Middle frontal gyrus (tissue), 1 donor: Measurements from ENCODE around the gene LRRC66.

Experiments
- DNase-seq: peaks from one replicate; pipeline ENCODE4 v3.0.0-alpha.2; 2015; ENCODE audit warnings: low spot score; ENCODE audit errors: extremely low spot score

The LRRC66 gene

GRCh38 chr4:52015366-52015765, 4.8 kb downstream of the LRRC66 start:
- no peak for DNase-seq

- DNase-seq = no peak
Observed at GRCh38 chr4:52014903-52015302, 5.3 kb downstream of the LRRC66 start.

DNA sequence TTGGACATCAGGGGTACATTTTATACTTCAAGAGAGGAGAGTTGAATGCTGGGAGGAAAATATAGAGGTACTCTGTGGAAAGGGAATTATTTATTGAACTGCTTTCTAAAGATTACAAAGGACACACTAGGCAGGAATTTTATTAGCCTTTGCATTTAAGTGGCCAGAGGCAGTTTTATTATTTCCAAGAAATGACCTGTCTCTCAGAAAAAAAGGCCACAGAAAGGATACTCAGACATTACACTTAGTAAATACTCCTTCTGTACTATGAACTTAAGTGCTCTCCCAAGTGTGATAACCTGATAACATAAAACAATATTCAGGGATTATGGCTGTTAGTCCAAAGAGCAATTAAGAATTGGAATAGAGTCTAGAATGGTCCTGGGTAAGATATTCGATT, 7.5 kb downstream of the LRRC66 start:
- DNase-seq = no peak

DNA sequence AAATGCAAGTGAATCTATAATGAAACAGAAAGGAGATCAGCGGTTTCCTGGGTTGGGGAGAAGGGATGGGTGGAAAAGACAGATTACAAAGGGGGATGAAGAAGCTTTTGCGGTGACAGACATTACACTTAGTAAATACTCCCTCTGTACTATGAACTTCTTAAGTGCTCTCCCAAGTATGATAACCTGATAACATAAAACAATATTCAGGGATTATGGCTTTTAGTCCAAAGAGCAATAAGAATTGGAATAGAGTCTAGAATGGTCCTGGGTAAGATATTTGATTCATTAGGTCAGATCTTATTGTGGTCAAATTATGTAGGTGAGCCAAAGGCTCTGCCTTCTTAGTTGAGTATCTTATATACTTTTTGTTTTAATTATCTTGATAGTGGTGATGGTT, 9.2 kb downstream of the LRRC66 start:
- DNase-seq = no peak

DNA sequence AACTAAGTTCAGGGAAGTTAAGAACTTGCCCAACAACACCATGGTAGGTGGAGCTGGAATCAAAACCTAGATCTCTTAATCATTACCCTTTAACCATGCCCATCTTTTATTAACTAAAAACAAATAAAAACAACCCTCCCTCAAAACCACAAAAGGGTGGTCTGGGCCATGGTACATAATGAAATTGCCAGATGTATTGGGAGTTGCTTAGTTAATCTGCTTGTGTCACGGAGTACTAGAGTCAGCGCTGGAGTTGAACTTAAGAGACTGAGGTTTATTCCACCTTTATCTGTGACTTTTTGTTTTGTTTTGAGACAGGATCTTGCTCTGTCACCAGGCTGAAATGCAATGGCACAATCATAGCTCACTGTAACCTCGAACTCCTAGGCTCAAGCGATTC, 13.3 kb downstream of the LRRC66 start:
- DNase-seq = no peak

DNA sequence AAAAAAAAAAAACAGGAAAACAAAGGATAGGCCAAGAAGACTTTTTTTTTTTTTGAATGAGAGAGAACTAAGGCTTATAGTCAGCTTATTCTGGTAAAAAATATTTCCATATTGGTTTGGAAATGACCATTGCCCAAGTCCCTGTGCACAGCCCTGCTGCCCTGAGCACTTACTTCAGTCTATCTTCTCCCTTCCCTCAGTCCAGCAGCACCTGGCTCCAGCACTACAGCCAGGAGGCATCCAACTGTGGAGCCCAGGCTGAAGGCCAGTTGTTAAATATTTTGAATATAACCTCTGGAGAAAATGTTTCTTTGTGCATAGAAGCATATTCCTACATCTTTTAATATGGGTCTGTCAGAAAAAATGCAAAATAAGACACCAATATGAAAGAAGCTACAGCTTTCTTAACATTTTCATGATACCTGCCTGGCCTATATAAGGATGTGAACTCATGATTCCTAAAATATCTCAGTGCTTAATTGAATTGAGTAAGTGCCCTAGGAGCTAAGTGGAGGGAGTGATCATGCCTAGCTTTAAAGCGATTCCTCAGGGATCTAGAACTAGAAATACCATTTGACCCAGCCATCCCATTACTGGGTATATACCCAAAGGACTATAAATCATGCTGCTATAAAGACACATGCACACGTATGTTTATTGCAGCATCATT, 14.4 kb downstream of the LRRC66 start:
- DNase-seq = no peak

GRCh38 chr4:52004414-52004813, 15.7 kb downstream of the LRRC66 start:
- no peak for DNase-seq

DNA sequence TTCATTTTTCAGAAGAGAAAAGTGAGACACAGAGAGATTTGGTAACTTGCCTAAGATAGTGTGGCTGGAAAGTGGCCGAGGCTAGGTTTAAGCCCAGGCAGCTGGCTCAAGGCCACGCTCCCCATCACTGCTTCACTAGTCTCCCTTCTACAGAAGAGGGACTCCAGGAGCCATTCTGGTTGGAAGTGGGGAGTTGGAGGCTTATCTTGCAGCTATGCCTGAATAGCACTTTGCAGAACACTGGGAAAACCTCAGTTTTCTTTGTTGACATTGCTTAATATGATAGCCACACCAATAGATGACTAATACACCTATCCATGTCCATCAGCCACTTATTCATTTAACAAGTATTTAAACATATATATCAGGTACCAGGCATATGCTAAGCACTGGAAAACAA, 18.5 kb downstream of the LRRC66 start:
- DNase-seq = no peak

DNA sequence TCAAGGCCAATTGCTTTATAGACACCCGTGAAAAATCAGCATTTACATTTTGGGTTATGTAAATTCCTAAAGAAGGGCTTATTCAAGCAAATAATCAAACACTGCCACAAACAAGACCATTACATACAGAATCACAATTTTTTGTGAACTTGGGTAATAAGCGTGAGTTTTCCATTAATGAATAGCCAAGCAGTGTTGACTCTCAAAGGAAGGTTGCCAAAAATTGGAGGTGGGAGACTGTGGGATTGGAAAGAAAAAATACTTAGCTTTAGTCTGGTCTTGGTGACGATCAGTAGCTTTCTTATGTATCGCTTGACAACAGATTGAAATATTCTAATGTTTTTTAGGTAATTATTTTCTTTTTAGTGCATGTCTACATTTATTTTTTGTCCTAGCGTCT, 20.9 kb downstream of the LRRC66 start:
- no peak for DNase-seq

GRCh38 chr4:51998837-51999236, 21.3 kb downstream of the LRRC66 start:
- no peak for DNase-seq

DNA sequence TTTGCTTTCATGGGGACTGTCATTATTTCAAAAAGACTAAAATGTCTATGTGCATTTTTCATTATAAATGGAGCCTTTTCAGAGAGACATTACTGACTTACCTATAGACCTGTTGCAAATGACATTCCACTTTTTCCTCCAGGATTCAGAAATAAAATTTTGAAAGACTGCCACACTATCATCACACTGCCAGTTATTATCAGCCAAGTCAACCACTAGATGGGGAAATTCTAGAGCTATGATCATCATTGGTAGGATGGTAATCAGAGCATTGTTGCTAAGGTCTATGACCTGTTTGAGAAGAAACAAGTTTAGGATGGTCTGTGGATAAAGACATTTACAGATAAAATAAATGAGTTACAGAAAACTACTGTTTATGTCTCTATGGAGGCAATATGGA, 22.5 kb downstream of the LRRC66 start:
- DNase-seq = no peak

DNA sequence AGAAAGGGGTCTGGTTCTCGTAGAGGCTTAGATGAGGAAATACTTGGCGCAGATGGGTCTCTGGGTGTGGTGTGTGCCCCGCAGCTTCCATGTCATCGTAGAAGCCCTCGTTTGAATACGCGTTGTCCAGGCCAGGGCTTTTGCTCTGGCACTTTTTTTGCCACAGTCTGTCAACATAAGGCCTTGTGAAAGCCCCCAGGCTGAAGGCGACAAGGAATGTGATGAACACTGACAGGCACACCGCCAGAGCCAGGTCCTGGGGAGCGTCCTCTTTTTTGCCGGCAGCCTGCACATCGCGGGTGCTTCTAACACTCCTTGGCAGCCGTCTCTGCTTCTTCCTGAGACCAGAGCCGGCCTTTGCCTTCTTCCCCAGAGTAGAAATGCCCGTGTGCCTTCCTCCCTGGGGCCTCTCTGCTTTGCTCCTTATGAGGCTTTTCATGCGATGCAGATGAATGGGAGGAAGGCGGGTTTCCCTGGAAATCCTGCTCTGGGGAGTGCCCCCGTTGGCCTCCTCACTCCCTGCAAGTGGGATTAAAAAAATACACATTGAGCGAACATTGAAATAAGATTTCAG, 24.4 kb downstream of the LRRC66 start:
- DNase-seq = no peak

GRCh38 chr4:51965862-51966261, 54.3 kb downstream of the LRRC66 start:
- DNase-seq = no peak

GRCh38 chr4:51963841-51964517, 56.2 kb downstream of the LRRC66 start:
- no peak for DNase-seq

GRCh38 chr4:51960486-51960885, 59.7 kb downstream of the LRRC66 start:
- DNase-seq = no peak

- DNase-seq = no peak
Observed at GRCh38 chr4:51958199-51958968, 61.8 kb downstream of the LRRC66 start.
